Nephron progenitor cell (in vitro differentiated cells): ENCODE data around the gene RPP25L.

Experiments used
- DNase-seq: peaks from one replicate; pipeline ENCODE4 v3.0.0; 2021
- H3K27ac Mint-ChIP-seq: 2 replicates; pipeline ENCODE4 v1.8.0; 2021; ENCODE audit warnings: mild to moderate bottlenecking, moderate library complexity, mixed read lengths
- H3K27me3 Mint-ChIP-seq: 2 replicates; pipeline ENCODE4 v1.8.0; 2021; ENCODE audit warnings: mild to moderate bottlenecking, low read depth, mixed read lengths; ENCODE audit not compliant: poor library complexity
- H3K36me3 Mint-ChIP-seq: 2 replicates; pipeline ENCODE4 v1.8.0; 2021; ENCODE audit warnings: low read depth, mixed read lengths
- H3K4me1 Mint-ChIP-seq: 2 replicates; pipeline ENCODE4 v1.8.0; 2021; ENCODE audit warnings: mixed read lengths
- H3K4me3 Mint-ChIP-seq: 2 replicates; pipeline ENCODE4 v1.8.0; 2021; ENCODE audit warnings: mild to moderate bottlenecking, moderate library complexity, mixed read lengths
- H3K9me3 Mint-ChIP-seq: 2 replicates; pipeline ENCODE4 v1.8.0; 2021; ENCODE audit warnings: mild to moderate bottlenecking, moderate library complexity, mixed read lengths
- TF ChIP-seq, protein P1 (sequence below): fragments of 200-600 bp; sonication (generic); IDR thresholded peaks from 2 replicates; pipeline ENCODE4 v1.5.0; 2021; ENCODE audit warnings: antibody characterized with exemption

The RPP25L gene

DNA sequence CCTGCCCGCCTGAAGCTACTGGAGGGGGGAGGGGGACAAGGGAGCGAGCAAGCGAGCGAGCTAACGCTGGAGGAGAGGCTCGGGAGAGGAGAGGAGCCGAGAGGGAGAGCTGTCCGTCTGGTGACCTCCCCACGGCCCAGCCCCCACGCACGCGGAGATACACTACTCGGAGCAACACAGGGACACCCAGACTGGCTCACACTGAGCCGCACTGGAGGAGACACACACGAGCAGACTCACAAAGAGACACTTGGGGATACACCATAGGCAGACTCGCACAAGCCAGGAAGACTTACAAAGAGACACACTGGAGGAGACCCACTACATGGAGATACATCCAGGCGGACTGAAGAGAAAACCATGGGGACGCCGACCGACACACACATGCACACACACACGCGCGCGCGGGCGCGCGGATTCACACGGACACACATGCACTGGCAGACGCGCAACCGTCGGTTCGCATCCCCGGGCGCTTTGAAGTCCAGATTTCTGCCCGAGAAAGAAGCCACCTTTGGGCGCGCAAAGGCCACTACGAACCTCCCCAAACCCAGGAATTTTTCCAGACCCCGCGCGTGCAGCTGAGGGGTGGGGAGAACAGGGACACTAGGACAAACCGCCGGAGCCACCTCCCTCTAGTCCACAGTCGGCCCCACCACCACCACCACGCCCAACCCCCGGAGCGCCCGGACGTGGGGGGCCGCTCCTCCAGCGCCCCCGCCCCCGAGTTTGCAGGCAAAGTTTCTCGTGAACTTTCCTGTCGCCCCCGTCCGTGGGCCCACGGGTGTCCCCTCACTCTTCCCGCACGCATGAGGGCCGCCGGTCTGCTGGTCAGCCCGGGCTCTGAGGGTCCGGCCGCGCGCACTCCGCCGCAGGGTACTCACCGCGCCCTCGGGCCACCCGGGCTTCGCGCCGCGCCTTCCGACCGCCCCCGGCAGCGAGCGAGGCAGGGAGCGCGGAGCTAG lies 22.9 kb downstream of the RPP25L start:
- H3K36me3 Mint-ChIP-seq: no peaks in the 10 kb centered on the region
- H3K4me1 Mint-ChIP-seq: peaks cover 78% of the 10 kb centered on the region
- no peaks in the 10 kb centered on the region for H3K9me3 Mint-ChIP-seq
- H3K27me3 Mint-ChIP-seq: peaks cover 48% of the 10 kb centered on the region
- TF ChIP-seq, protein P1, sequence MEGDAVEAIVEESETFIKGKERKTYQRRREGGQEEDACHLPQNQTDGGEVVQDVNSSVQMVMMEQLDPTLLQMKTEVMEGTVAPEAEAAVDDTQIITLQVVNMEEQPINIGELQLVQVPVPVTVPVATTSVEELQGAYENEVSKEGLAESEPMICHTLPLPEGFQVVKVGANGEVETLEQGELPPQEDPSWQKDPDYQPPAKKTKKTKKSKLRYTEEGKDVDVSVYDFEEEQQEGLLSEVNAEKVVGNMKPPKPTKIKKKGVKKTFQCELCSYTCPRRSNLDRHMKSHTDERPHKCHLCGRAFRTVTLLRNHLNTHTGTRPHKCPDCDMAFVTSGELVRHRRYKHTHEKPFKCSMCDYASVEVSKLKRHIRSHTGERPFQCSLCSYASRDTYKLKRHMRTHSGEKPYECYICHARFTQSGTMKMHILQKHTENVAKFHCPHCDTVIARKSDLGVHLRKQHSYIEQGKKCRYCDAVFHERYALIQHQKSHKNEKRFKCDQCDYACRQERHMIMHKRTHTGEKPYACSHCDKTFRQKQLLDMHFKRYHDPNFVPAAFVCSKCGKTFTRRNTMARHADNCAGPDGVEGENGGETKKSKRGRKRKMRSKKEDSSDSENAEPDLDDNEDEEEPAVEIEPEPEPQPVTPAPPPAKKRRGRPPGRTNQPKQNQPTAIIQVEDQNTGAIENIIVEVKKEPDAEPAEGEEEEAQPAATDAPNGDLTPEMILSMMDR: no peak
- H3K4me3 Mint-ChIP-seq: peak overlapping the region; percentile 97
- H3K27ac Mint-ChIP-seq: peak overlapping the region; percentile 63
- DNase-seq: peak; percentile 45

DNA sequence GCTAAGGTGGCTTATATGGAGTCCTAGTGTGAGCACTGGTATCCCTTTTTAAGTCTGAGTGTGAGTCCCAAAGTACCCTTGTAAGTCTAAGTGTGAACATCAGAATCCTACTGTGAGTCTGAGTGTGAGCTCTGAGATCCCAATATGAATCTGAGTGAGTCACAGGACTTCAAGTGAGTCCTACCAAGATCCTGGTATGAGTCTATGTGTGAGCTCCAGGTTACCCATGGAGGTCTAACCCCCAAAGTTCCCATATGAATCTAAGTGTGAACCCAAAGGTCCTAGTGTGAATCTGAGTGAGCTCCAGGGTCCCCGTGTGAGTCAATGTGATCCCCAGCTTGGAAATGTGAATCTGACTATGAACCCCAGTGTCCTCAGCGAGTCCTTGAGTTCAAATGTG lies 24.6 kb downstream of the RPP25L start:
- no peak for DNase-seq
- Mint-ChIP-seq H3K27me3 (peaks cover 33% of the 10 kb centered on the region), H3K9me3 (no peaks in the 10 kb centered on the region), H3K4me1 (peaks cover 78% of the 10 kb centered on the region), H3K4me3 (peak overlapping the region; percentile 97), H3K36me3 (no peaks in the 10 kb centered on the region), H3K27ac (no peak overlapping the region)
- TF ChIP-seq, protein P1: no peak

DNA sequence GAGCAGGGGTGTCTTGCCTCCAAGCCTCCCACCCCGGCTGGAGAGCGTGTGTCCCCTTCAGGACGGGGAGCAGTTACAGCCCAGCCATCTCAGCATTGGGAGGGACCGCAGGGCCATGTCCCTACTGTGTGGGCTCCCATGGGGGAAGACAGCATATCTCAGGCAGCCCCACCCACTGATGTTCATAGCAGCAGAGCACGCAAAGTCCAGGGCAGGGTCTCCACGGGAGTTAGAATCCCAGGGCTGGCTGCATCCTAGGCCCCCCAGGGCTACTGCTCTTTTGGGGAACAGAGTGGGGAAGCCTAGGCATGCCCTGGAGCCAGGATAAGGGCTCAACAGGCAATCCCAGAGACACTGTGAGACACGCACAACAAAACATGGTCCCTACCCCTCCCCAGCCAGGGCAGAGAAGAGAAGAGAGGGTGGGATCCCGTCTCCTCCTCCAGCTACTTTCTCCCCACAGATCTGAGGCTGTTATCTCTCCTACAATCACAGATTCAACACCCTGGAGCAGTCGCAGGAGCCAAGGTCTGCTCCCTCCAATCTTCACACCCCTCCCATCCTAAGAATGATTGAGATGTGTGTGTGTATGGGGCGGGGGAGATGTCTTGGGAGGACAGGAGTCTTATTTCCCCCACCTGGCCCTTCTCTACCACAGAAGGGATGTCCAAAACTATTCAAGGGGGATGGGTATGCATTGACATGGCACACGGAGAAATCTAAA lies 25.8 kb downstream of the RPP25L start:
- TF ChIP-seq, protein P1: no peak
- no peak for DNase-seq
- no peaks in the 10 kb centered on the region for H3K36me3 Mint-ChIP-seq
- H3K27me3 Mint-ChIP-seq: peaks cover 21% of the 10 kb centered on the region
- peak overlapping the region; percentile 66 for H3K27ac Mint-ChIP-seq
- no peaks in the 10 kb centered on the region for H3K9me3 Mint-ChIP-seq
- H3K4me3 Mint-ChIP-seq: peak overlapping the region; percentile 97
- peaks cover 84% of the 10 kb centered on the region for H3K4me1 Mint-ChIP-seq

DNA sequence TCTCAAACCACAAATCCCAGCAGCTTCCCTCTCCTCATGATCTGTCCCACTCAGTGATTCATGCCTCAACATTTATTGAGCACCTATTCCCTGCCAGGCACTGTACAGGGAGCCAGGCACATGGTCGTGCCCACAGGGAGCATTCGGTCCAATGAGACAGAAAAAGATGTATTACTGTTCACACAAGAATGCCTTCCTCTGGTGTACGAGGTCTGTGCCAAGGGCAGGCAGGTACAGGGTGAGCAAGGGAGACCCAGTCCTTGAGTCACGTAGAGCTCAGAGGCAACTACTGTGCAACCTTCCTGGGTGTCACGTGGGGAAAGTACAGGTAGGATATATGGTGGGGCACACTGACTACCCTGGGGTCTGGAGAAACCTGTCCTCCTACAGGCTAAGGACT lies 26.9 kb downstream of the RPP25L start:
- Mint-ChIP-seq H3K4me3 (peak overlapping the region; percentile 31), H3K27ac (no peak overlapping the region), H3K36me3 (no peaks in the 10 kb centered on the region), H3K9me3 (no peaks in the 10 kb centered on the region), H3K4me1 (peaks cover 90% of the 10 kb centered on the region), H3K27me3 (peaks cover 12% of the 10 kb centered on the region)
- no peak for DNase-seq
- TF ChIP-seq, protein P1: no peak

DNA sequence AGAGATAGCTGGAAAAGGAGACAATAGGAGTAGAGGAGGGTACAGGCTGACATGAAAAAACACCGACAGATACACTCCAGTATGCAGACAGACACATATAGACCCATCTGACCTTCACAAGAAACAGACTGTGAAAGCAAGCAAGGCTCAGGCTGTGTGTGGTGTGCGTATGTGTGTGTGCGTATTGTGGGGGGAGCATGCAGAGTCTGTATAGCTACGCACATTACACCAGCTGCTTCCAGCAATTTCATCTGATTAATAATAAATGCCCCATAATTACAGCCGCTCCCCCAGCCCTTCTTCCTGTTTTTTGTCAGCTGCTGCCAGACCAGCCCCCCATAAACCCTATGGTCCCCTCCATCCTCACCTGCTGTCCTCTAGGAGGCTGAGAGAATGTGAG lies 29.1 kb downstream of the RPP25L start:
- TF ChIP-seq, protein P1: no peak
- no peaks in the 10 kb centered on the region for H3K36me3 Mint-ChIP-seq
- H3K9me3 Mint-ChIP-seq: no peaks in the 10 kb centered on the region

More for the DNA sequence above, 29.1 kb downstream of the RPP25L start:
- Mint-ChIP-seq H3K27ac (peak overlapping the region; percentile 24), H3K27me3 (peaks cover 2% of the 10 kb centered on the region), H3K4me3 (peak overlapping the region; percentile 37), H3K4me1 (peaks cover 95% of the 10 kb centered on the region)
- no peak for DNase-seq
